Tongue (tissue), 2 donors: ENCODE measurements around the gene CCDC59. TPM values are rescaled to one million over a fixed set of nuclear protein-coding genes. Genes with fewer than 3 reads are reported as not detected.

Experiments used
- DNase-seq: peaks from one replicate; pipeline ENCODE4 v3.0.0-alpha.2; 2015
- total RNA-seq: library from RNA; depleted of rRNA; stranded (reverse); fragments of >200 nt; gene quantifications from one replicate; pipeline ENCODE4 v1.2.3, GENCODE V29; 2014

Gene CCDC59
- total RNA-seq, 1 donor from 2014 or later = 49.1 TPM

GRCh38 chr12:82314406-82314892, 43.7 kb downstream of the CCDC59 start:
- no peak for DNase-seq

Other genes with a start within 250 kb of the CCDC59 start
- 68.3 TPM for gene METTL25, start 142 bp upstream of the CCDC59 start, total RNA-seq